ENCODE measurements around the gene CNTN5. TPM values are rescaled to one million over a fixed set of nuclear protein-coding genes. Genes with fewer than 3 reads are reported as not detected.
"Not testable (repeated sequence)": the region's sequence is repeated elsewhere in the genome, so short reads cannot be mapped to it uniquely, and the experiment has no call there.

The CNTN5 gene
- total RNA-seq, 2 donors from 2014 or later = 0.85 to 4.2 TPM

DNA sequence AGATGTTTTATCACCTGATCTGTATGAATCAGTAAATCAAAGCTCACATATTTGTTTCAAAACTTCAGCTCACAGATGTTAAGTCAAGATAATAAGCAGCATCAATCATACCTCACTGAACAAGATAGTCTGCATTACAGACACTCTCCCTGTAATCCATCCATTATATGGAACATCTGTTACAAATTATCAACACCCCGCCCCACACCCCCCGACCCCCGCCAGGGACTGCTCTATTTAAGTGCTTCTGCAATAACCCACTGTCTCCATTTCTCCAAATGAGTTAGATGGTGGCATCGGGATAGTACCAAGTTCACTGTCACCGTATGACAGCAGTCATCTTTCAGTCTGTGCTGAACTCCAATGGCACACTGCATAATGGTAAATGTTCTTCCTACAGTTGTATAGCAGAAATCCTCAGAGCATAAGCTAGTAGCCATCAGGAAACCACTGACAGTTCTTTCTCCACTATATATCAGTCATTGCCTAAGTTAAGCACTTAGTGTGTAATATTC, 1219.3 kb downstream of the CNTN5 start:
- H3K27ac ChIP-seq = no peak overlapping the region
- TF ChIP-seq, protein P1, sequence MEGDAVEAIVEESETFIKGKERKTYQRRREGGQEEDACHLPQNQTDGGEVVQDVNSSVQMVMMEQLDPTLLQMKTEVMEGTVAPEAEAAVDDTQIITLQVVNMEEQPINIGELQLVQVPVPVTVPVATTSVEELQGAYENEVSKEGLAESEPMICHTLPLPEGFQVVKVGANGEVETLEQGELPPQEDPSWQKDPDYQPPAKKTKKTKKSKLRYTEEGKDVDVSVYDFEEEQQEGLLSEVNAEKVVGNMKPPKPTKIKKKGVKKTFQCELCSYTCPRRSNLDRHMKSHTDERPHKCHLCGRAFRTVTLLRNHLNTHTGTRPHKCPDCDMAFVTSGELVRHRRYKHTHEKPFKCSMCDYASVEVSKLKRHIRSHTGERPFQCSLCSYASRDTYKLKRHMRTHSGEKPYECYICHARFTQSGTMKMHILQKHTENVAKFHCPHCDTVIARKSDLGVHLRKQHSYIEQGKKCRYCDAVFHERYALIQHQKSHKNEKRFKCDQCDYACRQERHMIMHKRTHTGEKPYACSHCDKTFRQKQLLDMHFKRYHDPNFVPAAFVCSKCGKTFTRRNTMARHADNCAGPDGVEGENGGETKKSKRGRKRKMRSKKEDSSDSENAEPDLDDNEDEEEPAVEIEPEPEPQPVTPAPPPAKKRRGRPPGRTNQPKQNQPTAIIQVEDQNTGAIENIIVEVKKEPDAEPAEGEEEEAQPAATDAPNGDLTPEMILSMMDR (IDR thresholded peaks at IDR 0.05) = no peak
- H3K9me3 ChIP-seq = no peaks in the 10 kb centered on the region
- no peaks in the 10 kb centered on the region for H3K4me1 ChIP-seq (ENCODE audit: control insufficient read depth in 1 of 2, low read depth in 2 of 2)
- no peak for DNase-seq (ENCODE audit: low spot score)
- H3K36me3 ChIP-seq = no peaks in the 10 kb centered on the region
- H3K27me3 ChIP-seq (replicated peaks; ENCODE audit: insufficient read depth) = no peaks in the 10 kb centered on the region
- H3K4me3 ChIP-seq = no peak overlapping the region
- ATAC-seq (ENCODE audit: insufficient number of reproducible peaks, low FRiP score, low read depth) = no peak

DNA sequence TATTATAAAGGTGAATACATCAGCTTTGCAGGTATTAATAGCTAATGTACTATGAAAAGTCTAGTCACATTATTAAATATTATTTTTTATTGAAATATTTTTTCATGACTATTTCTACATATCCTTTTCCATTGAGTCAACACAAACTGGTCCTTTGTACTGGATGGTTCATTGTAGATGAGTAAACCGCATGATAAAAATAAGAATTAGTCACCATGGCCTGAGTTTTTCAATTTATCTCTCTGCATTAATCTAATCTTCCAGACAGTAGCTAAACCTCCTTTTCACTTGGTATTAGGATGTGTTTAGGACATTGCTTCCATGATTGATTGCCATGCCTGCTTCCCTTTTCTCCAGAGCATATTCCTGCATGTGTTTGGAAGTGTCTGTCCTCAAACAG, 1227.0 kb downstream of the CNTN5 start:
- TF ChIP-seq, protein P1 (IDR thresholded peaks at IDR 0.05) = no peak
- ATAC-seq (ENCODE audit: insufficient number of reproducible peaks, low FRiP score, low read depth) (no peak), DNase-seq (ENCODE audit: low spot score) (no peak)
- no peak overlapping the region for H3K27ac ChIP-seq
- no peak overlapping the region for H3K4me3 ChIP-seq
- H3K4me1 ChIP-seq (ENCODE audit: control insufficient read depth in 1 of 2, low read depth in 2 of 2) = no peaks in the 10 kb centered on the region
- no peaks in the 10 kb centered on the region for H3K27me3 ChIP-seq (replicated peaks; ENCODE audit: insufficient read depth)
- H3K9me3 ChIP-seq = no peaks in the 10 kb centered on the region
- no peaks in the 10 kb centered on the region for H3K36me3 ChIP-seq

DNA sequence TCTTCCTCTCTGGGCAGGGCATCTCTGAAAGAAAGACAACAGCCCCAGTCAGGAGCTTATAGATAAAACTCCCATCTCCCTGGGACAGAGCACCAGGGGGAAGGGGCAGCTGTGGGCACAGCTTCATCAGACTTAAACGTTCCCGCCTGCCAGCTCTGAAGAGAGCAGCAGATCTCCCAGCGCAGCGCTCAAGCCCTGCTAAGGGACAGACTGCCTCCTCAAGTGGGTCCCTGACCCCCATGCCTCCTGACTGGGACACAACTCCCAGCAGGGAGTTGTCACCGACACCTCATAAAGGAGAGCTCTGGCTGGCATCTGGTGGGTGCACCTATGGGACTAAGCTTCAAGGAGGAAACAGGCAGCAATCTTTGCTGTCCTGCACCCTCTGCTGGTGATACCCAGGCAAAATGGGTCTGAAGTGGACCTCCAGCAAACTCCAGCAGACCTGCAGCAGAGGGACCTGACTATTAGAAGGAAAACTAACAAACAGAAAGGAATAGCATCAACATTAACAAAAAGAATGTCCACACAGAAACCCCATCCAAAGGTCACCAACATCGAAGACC, 1236.6 kb downstream of the CNTN5 start:
- H3K9me3 ChIP-seq; H3K27ac ChIP-seq; ATAC-seq (ENCODE audit: insufficient number of reproducible peaks, low FRiP score, low read depth); H3K4me3 ChIP-seq; DNase-seq (ENCODE audit: low spot score); H3K36me3 ChIP-seq; H3K27me3 ChIP-seq (replicated peaks; ENCODE audit: insufficient read depth); H3K4me1 ChIP-seq (ENCODE audit: control insufficient read depth in 1 of 2, low read depth in 2 of 2): not testable (repeated sequence)

DNA sequence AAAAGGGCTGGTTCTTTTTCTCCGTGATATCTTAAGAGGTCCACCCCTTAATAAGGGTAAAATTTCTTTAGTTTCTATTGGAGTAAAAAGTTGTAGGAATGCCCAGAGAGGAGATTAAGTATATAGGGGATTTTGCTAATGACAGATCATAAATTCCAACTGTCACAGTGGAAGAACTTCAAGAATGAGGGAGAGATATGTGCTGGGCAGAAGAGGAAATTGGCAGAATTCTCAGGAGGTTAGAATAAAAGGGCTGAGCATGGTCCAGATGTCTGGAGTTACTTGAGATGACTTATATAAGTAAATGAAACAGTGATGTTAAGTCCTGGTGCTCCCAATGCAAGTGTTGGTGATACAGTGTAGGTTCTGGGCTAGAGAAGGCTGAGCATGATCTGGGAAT, 1248.8 kb downstream of the CNTN5 start:
- no peak overlapping the region for H3K27ac ChIP-seq
- DNase-seq (ENCODE audit: low spot score) (no peak), ATAC-seq (ENCODE audit: insufficient number of reproducible peaks, low FRiP score, low read depth) (no peak)
- TF ChIP-seq, protein P1 (IDR thresholded peaks at IDR 0.05) = no peak
- no peaks in the 10 kb centered on the region for H3K9me3 ChIP-seq
- H3K4me1 ChIP-seq (ENCODE audit: control insufficient read depth in 1 of 2, low read depth in 2 of 2) = no peaks in the 10 kb centered on the region
- no peaks in the 10 kb centered on the region for H3K27me3 ChIP-seq (replicated peaks; ENCODE audit: insufficient read depth)
- no peaks in the 10 kb centered on the region for H3K36me3 ChIP-seq
- H3K4me3 ChIP-seq = no peak overlapping the region

DNA sequence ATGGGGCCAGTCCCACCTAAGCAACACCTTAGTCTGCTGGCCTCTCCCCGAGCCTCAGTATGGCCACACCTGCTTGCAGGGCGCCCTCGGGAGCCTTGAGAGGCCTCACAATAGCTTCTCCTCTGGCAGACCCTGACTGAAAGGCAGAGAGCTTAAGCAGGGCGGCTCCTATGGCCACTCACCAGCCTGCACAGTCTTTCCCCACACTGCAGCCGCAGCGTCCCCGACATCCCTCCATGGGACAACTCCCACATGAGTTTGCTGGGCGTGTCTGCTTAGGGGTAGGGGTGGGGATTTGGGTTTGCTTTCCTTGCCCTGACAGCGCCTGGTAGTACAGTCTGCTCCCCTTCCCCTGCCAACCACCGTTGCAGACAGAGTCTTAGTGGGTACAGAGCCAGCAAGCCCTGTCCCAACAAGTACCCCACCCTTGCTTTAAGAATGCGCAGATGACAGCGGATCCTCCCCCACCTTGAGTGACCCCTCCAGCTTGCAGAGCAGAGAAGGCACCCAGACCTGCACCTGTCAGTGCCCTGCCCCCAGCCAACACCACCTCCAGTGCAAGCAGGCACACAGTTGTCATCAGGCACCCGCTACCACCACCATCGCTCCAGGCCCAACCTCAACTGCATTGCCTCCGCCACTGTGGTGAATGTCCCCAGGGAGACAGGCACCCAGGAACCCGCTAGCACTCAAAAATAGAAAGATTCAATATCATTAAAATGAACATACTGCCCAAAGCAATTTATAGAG, 1252.5 kb downstream of the CNTN5 start:
- no peak for DNase-seq (ENCODE audit: low spot score)
- Histone ChIP-seq H3K4me3 (no peak overlapping the region), H3K27me3 (replicated peaks; ENCODE audit: insufficient read depth) (no peaks in the 10 kb centered on the region), H3K9me3 (no peaks in the 10 kb centered on the region), H3K36me3 (no peaks in the 10 kb centered on the region), H3K4me1 (ENCODE audit: control insufficient read depth in 1 of 2, low read depth in 2 of 2) (no peaks in the 10 kb centered on the region), H3K27ac (no peak overlapping the region)
- TF ChIP-seq, protein P1 (IDR thresholded peaks at IDR 0.05) = no peak
- no peak for ATAC-seq (ENCODE audit: insufficient number of reproducible peaks, low FRiP score, low read depth)

DNA sequence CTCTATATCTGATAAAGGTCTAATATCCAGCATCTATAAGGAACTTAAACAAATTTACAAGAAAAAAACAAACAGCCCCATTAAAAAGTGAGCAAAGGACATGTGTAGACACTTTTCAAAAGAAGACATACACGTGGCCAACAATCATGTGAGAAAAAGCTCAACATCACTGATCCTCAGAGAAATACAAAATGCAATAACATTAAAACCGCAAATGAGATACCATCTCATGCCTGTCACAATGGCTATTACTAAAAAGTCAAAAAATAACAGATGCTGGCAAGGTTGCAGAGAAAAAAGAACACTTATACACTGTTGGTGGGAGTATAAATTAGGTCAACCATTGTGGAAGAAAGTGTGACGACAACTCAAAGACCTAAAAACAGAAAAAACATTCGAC, 1253.7 kb downstream of the CNTN5 start:
- not testable (repeated sequence) for H3K4me3 ChIP-seq; H3K9me3 ChIP-seq; H3K27me3 ChIP-seq (replicated peaks; ENCODE audit: insufficient read depth); H3K36me3 ChIP-seq; H3K4me1 ChIP-seq (ENCODE audit: control insufficient read depth in 1 of 2, low read depth in 2 of 2); ATAC-seq (ENCODE audit: insufficient number of reproducible peaks, low FRiP score, low read depth); DNase-seq (ENCODE audit: low spot score); H3K27ac ChIP-seq

Measured in thoracic aorta (tissue), 2 donors.